ENCODE data around the gene GAS2.
"Not testable (repeated sequence)": the region's sequence is repeated elsewhere in the genome, so short reads cannot be mapped to it uniquely, and the experiment has no call there.

The GAS2 gene

DNA sequence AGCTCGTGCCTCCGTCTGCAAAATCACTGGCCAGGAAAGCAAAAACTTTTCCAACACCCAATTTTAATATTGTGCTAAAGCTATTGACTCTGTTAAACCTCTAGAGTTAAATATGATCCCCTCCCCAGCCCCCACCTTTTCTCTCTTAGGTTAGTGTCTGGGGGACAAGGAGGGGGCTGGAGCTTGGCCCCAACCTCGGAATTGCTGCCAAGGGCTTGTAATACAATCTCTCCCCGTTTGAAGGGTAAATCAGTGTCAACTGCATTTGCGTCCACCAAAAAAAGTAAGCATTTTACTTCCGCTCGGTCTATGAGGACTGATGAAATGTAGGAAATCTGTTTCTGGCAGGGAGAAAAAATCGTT is at the start of gene GAS2:
Gene GAS2 (plus strand): TSS at position 287 of the 363 bp plus-strand sequence. CDS start 8,259 bp downstream, outside the sequence.
- peak; percentile 15 for DNase-seq (ENCODE audit: low spot score)

- DNase-seq (ENCODE audit: low spot score): no peak
Observed at GRCh38 chr11:22617868-22618267, 48.5 kb upstream of the GAS2 start.

- peak; percentile 52 for DNase-seq (ENCODE audit: low spot score)
Observed at GRCh38 chr11:22624742-22625447, 41.5 kb upstream of the GAS2 start.

GRCh38 chr11:22625448-22626287 is 40.7 kb upstream of the GAS2 start, which contains the start of gene FANCF:
TSS of gene FANCF (minus strand) at chr11:22625823. CDS start at chr11:22625810, 13 bp downstream.
- peak; percentile 86 for DNase-seq (ENCODE audit: low spot score)

DNA sequence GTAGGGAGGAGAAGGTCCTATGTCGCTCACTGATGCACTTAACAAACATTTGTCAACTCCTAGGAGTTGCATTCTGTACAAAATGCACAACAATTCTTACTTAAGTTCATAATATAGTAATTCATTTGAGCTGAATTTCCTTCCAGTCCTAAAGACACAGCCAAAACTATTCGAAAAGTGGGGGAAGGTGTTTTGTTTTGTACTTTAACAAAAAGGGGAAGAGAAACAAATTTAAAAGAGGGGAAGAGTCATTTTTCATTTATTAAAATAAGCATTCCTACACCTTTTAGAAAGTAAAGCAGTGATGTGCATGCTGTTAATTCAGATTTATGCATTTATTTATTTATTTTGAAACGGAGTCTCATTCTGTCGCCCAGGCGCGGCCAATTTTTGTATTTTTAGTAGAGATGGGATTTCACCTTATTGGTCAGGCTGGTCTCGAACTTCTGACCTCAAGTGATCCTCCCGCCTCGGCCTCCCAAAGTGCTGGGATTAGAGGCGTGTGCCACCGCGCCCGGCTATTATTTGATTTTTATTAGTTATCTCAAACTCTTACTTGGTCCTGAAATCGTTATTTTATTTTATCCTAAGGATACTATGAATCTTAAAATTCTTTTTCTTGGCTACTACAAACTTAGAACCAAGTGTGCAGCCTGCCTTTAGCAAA is 39.7 kb upstream of the GAS2 start:
- DNase-seq (ENCODE audit: low spot score): no peak

DNA sequence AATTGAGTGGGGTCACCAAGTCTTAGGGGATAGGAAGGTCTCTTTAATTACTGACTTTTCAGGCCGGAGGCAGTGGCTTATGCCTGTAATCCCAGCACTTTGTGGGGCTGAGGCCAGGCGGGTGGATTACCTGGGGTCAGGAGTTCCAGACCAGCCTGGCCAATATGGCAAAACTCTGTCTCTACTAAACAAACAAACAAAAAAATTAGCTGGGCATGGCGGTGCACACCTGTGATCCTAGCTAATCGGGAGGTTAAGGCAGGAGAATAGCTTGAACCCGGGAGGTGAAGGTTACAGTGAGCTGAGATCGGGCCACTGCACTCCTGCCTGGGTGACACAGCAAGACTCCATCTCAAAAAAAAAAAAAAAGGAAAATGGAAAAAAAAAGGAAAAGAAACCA is 39.0 kb upstream of the GAS2 start:
- no peak for DNase-seq (ENCODE audit: low spot score)

GRCh38 chr11:22633354-22633902 is 33.0 kb upstream of the GAS2 start:
- no peak for DNase-seq (ENCODE audit: low spot score)

GRCh38 chr11:22634897-22635629 is 31.3 kb upstream of the GAS2 start:
- DNase-seq (ENCODE audit: low spot score): no peak

DNA sequence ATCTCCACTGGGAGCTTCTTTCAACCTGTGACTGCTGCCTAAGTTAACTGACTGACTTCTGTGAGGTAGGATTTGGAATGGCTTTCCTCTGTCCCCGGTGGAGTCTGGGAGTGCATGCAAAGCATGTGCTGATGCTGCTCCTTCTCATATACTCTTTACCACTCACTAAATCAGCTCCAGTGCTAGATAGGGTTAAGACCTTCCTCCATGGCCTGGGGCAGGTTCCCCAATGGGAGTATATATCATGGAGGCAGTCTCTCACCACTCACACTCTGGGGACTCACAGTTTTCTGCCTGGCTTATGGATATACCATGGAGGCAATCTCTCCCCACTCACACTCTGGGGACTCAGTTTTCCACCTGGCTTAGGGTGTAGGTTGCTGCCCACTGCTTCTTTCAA is 30.7 kb upstream of the GAS2 start:
- no peak for DNase-seq (ENCODE audit: low spot score)

DNA sequence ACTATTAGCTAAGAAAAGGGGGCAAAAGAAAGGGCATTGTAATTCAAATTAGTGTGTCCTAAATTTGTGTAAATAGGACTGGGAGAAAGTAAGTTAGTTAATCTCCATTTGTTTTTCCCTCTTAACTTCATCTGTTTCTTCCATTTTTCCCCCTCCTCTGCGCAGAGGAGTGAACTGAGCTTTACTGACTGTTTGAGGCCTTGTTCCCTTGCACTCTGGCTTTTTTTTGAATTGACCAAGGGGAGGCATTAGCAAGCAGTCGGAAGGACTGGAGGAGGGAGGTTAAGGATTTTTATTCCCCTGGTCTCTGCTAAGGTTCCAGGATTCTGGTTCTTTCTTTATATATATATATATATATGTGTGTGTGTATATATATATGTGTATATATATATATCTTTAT is 25.5 kb upstream of the GAS2 start:
- DNase-seq (ENCODE audit: low spot score): no peak

- no peak for DNase-seq (ENCODE audit: low spot score)
Observed at GRCh38 chr11:22641559-22641958, 24.9 kb upstream of the GAS2 start.

DNA sequence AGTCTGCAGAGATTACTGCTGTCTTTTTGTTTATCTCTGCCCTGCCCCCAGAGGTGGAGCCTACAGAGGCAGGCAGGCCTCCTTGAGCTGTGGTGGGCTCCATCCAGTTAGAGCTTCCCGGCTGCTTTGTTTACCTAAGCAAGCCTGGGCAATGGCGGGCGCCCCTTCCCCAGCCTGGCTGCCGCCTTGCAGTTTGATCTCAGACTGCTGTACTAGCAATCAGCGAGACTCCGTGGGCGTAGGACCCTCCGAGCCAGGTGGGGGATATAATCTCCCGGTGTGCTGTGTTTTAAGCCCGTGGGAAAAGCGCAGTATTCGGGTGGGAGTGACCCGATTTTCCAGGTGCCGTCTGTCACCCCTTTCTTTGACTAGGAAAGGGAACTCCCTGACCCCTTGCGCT is 14.1 kb upstream of the GAS2 start:
- not testable (repeated sequence) for DNase-seq (ENCODE audit: low spot score)

- no peak for DNase-seq (ENCODE audit: low spot score)
Observed at GRCh38 chr11:22656130-22656529, 10.3 kb upstream of the GAS2 start.

GRCh38 chr11:22657101-22657694 is 9.2 kb upstream of the GAS2 start:
- no peak for DNase-seq (ENCODE audit: low spot score)

DNA sequence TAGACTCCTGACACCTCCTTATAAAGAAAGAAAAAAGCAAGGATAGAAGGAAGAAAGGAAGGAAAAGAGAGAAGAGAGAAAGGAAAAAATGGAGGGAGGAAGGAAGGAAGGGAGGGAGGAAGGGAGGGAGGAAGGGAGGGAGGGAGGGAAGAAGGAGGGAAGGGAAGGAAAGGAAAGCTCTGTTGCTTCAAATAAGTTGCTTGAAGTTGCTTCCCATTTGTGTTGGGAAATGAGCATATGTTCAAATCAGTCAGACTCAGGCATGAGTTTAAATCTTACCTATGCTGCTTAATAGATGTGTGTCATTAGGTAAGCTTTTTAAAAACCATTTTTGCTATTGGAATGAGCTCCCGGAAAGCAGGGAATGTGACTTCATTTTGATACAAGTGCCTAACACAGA is 6.6 kb upstream of the GAS2 start:
- no peak for DNase-seq (ENCODE audit: low spot score)

GRCh38 chr11:22666688-22667439 is 453 bp downstream of the GAS2 start:
- peak; percentile 73 for DNase-seq (ENCODE audit: low spot score)

GRCh38 chr11:22668005-22668796 is 1.8 kb downstream of the GAS2 start:
- no peak for DNase-seq (ENCODE audit: low spot score)

DNA sequence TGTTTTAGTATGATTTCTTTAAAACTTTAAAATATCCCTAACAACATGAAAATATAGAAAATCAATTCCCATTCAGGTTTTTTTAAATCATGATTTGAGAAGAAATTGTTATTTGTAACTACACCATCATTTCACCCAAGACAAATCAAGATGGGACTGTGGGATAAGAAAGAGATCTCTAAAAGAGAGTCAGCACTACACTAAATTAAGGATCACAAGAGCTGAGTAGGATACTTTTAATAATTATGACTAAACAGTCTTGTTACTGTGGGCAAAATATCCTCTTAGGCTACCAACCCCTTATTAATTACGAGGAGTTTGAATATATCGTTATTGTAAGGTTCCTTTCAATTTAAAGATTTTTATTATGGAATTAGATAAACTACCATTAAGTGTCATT is 3.0 kb downstream of the GAS2 start:
- no peak for DNase-seq (ENCODE audit: low spot score)

DNA sequence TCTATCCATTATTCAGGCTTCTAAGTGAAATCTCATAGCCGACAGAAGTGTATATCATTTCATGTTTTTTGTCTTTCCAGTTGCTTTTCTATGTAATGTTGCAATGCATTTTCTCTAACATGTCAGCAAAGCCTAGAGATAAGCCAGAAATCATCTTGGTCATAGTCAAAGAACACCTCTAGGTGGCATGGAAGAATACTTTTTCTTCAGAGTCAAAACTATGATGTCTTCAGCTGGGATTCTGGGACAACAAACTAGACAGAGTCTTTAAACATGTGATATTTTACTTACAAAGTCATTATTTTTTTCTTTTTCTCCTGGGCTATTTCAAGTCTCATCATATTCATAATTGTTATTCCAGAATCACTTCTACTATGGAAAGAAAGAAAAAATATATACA is 4.4 kb downstream of the GAS2 start:
- no peak for DNase-seq (ENCODE audit: low spot score)

GRCh38 chr11:22671751-22672150 is 5.3 kb downstream of the GAS2 start:
- no peak for DNase-seq (ENCODE audit: low spot score)

Measured in iPS-NIHi11 (cell line).